ENCODE data around the gene NDUFA8.
A peak's percentile ranks its signal among the peaks of the same experiment; 100 is the strongest.

The NDUFA8 gene

DNA sequence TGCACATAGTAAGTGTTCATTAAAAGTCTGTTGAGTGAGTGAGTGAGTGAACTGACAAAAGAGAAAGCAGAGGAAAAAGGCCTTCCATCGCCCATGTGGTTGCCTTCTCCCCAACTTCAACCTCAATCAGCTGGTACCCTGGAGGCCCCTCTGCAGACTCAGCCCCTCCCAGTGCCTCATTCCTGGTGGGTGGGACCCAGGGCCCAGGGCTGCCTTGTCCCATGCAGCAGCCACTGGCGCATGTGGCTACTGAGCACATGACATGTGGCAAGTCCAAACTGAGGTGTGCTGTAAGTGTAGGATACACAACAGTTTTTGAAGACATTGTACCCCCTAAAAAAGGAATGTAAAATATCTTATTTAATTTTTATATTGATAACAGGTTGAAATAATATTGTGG, 29.6 kb downstream of the NDUFA8 start:
- no peak for TF ChIP-seq CTCF (IDR thresholded peaks at IDR 0.05; ENCODE audit: control insufficient read depth, insufficient read depth, low read depth, low read length, missing control alignments)
- H3K4me3 ChIP-seq (ENCODE audit: control insufficient read depth, low read depth, low read length) = no peak overlapping the region
- no peak for DNase-seq (ENCODE audit: low read depth)

DNA sequence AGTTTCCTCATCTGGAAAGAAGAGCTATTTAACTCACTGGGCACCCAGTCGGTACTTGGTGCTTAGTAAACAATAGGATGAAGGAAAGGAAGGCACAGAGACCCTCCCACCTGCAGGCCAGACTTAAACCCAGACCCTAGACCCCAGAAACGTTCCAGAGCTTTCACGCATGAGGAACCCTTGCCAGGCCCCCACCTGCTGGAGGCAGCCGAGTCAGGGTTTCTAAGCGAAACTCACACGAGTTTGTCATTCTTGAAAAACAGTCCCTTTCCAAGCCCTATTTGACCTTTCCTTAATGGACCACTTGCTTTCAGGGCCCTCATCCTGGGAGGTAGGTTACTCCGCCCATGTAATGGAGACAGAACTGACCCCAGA, 30.6 kb downstream of the NDUFA8 start:
- no peak for TF ChIP-seq CTCF (IDR thresholded peaks at IDR 0.05; ENCODE audit: control insufficient read depth, insufficient read depth, low read depth, low read length, missing control alignments)
- no peak for DNase-seq (ENCODE audit: low read depth)
- no peak overlapping the region for H3K4me3 ChIP-seq (ENCODE audit: control insufficient read depth, low read depth, low read length)

DNA sequence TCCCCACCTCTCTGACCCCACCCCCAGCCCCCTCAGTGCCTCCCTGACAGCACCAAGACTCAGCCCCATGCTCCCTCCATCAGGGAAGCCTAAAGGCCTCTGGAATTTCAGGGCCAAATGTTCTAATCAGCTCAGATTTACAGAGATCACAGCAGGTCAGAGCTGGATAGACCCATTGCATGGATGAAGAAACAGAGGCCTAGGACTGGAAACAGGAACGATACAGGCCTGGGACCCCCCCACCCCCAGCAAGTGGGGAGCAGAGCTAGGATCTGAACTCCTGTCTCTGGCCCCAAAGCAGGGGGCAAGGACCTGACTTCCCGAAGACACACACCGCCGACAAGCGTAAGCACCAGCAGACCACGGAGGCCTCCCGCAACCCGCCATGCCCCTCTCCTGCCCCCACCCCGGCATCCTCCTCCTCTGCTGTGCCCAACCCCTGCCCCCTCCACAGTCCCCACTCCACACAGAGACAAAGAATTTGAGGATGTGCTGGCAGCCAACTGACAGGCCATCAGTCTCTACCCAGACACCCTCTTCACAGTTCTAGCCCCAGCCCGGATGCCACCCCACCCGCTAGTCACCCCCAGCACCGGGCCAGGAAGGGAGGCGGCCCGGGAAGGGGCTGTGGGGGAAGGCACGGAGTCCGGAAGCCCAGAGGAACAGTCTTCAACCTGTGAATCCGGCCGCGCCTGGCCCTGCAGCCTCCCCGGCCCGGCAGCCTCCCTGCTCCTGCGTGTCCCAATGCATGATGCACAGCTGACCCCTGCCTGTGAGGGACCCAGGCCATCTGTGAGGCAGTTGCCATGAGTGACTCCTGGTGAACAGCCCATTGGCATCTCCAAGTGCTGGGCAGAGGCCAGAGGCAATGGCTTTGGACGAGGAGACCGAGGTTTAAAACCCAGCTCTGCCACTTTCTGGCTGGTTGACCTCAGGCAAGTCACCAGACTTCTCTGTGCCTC, 31.3 kb downstream of the NDUFA8 start:
- DNase-seq (ENCODE audit: low read depth) = no peak
- no peak overlapping the region for H3K4me3 ChIP-seq (ENCODE audit: control insufficient read depth, low read depth, low read length)
- TF ChIP-seq CTCF (IDR thresholded peaks at IDR 0.05; ENCODE audit: control insufficient read depth, insufficient read depth, low read depth, low read length, missing control alignments) = no peak

- DNase-seq (ENCODE audit: low read depth) = no peak
- TF ChIP-seq CTCF (IDR thresholded peaks at IDR 0.05; ENCODE audit: control insufficient read depth, insufficient read depth, low read depth, low read length, missing control alignments) = no peak
- H3K4me3 ChIP-seq (ENCODE audit: control insufficient read depth, low read depth, low read length) = no peak overlapping the region
Measured at GRCh38 chr9:122127396-122127798, 32.2 kb downstream of the NDUFA8 start.

DNA sequence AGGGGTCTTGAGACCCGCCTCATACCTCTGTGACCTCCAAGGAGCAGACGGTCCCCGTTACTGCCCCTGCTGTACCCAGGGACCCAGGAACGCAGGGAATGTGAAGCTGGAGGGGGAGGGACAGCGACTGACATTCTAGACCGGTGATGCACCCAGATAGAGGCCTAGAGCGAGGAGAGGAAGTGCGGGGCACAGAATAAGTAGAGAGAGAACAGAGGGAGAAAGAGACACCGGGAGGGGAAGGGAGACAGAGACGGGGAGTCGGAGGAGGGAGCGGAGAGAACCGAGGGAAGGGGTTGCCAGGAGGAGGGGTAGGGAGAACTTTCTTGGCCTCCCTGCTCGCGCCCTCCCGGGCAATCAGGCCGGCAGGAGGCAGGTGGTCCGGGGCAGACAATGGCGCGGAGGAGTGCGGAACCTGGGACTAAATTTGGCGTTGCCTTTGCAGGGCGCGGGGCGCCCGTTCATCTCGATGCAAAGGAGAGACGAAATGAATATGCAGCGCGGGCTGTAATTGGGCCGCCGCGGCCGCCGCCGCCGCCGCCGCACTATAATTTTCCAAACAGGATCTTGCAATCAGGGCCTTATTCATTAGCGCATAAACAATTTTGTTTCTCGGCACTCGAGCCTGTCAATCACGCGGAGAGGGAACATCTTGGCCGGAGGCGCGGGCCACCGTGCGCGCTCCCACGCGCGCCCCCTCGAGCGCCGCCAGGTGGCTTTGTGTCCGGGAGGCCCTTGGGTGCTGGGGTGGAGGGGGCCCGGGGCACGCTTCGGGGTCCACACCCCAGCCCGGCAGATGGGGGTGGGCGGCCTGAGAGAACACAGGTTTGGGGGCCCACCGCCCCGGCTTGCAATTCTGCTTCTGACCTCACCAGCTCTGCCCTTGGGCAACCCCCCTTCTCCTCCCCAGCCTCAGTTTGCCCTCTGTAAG, 33.0 kb downstream of the NDUFA8 start:
- TF ChIP-seq CTCF (IDR thresholded peaks at IDR 0.05; ENCODE audit: control insufficient read depth, insufficient read depth, low read depth, low read length, missing control alignments) = peak; percentile 5

GRCh38 chr9:122125509-122126330, 33.9 kb downstream of the NDUFA8 start:
- no peak overlapping the region for H3K4me3 ChIP-seq (ENCODE audit: control insufficient read depth, low read depth, low read length)
- DNase-seq (ENCODE audit: low read depth) = no peak
- no peak for TF ChIP-seq CTCF (IDR thresholded peaks at IDR 0.05; ENCODE audit: control insufficient read depth, insufficient read depth, low read depth, low read length, missing control alignments)

More for the DNA sequence above, 33.0 kb downstream of the NDUFA8 start:
- peak overlapping the region; percentile 45 for H3K4me3 ChIP-seq (ENCODE audit: control insufficient read depth, low read depth, low read length)
- no peak for DNase-seq (ENCODE audit: low read depth)

All from AG09309 (cell line).